ENCODE results near the gene ATP8A2. TPM values are rescaled to one million over a fixed set of nuclear protein-coding genes. Genes with fewer than 3 reads are reported as not detected.

The ATP8A2 gene
- total and polyA plus RNA-seq, 4 donors = 0.01 to 0.08 (median 0.05) TPM; not detected in 1

DNA sequence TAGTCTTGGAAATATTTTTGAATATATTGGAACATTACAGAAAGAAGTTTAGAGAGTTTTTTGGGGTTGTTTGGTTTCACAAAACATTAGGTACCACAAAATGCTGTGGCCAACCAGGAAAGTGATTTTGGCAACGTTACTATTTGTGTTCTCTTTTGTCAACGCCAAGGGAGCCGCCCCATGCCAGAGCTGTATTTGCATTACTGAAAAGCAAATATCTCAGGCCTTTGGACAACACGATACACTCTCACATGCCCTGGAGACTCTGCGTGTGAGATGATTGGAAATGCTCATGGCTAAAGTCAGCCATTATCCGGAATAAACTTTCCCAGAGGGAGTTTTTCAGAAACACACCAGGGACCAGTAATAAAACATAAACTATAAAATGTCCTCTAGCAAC, 355.5 kb downstream of the ATP8A2 start:
- Histone ChIP-seq H3K4me3 (ENCODE audit: low read depth in 1 of 3, low read length in 3 of 3) (no peak overlapping the region), H3K9me3 (ENCODE audit: control insufficient read depth in 4 of 4, low read length in 3 of 4) (no peaks in the 10 kb centered on the region), H3K27me3 (ENCODE audit: control insufficient read depth in 4 of 4, insufficient read depth in 4 of 4, low read length in 3 of 4) (peaks cover 0 to 5% (median 0%) of the 10 kb centered on the region in 4 donors), H3K36me3 (ENCODE audit: control insufficient read depth in 4 of 4, insufficient read depth in 3 of 4, low read depth in 1 of 4, low read length in 3 of 4) (no peaks in the 10 kb centered on the region), H3K4me1 (ENCODE audit: control insufficient read depth in 4 of 4, insufficient read depth in 4 of 4, low read length in 3 of 4) (peaks cover 0 to 2% (median 0%) of the 10 kb centered on the region in 4 donors), H3K9ac (ENCODE audit: low read depth in 1 of 2, low read length in 2 of 2) (no peak overlapping the region), H3K27ac (ENCODE audit: low read depth in 1 of 2, low read length in 2 of 2) (no peak overlapping the region)
- TF ChIP-seq, protein P1, sequence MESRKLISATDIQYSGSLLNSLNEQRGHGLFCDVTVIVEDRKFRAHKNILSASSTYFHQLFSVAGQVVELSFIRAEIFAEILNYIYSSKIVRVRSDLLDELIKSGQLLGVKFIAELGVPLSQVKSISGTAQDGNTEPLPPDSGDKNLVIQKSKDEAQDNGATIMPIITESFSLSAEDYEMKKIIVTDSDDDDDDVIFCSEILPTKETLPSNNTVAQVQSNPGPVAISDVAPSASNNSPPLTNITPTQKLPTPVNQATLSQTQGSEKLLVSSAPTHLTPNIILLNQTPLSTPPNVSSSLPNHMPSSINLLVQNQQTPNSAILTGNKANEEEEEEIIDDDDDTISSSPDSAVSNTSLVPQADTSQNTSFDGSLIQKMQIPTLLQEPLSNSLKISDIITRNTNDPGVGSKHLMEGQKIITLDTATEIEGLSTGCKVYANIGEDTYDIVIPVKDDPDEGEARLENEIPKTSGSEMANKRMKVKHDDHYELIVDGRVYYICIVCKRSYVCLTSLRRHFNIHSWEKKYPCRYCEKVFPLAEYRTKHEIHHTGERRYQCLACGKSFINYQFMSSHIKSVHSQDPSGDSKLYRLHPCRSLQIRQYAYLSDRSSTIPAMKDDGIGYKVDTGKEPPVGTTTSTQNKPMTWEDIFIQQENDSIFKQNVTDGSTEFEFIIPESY (IDR thresholded peaks at IDR 0.05) = no peak
- TF ChIP-seq JUND (IDR thresholded peaks at IDR 0.05) (peak in 1 of 2 donors; percentile 11), TAF1 (conservative IDR thresholded peaks at IDR 0.05) (no peak), FOXA2 (IDR thresholded peaks at IDR 0.05) (peak; percentile 75), RXRA (IDR thresholded peaks at IDR 0.05) (peak in 1 of 2 donors; percentile 45), HNF4A (conservative IDR thresholded peaks at IDR 0.05) (peak; percentile 15 to 58), HNF4G (IDR thresholded peaks at IDR 0.05) (no peak), FOXA1 (IDR thresholded peaks at IDR 0.05) (no peak), RAD21 (IDR thresholded peaks at IDR 0.05) (no peak), YY1 (IDR thresholded peaks at IDR 0.05) (peak; percentile 74), GABPA (IDR thresholded peaks at IDR 0.05 in 1 of 2, conservative IDR thresholded peaks at IDR 0.05 in 1 of 2) (no peak), NR2F2 (IDR thresholded peaks at IDR 0.05) (no peak), SP1 (IDR thresholded peaks at IDR 0.05) (no peak), EGR1 (IDR thresholded peaks at IDR 0.05; ENCODE audit: low read depth in 2 of 2) (no peak)
- TF ChIP-seq, protein P2, sequence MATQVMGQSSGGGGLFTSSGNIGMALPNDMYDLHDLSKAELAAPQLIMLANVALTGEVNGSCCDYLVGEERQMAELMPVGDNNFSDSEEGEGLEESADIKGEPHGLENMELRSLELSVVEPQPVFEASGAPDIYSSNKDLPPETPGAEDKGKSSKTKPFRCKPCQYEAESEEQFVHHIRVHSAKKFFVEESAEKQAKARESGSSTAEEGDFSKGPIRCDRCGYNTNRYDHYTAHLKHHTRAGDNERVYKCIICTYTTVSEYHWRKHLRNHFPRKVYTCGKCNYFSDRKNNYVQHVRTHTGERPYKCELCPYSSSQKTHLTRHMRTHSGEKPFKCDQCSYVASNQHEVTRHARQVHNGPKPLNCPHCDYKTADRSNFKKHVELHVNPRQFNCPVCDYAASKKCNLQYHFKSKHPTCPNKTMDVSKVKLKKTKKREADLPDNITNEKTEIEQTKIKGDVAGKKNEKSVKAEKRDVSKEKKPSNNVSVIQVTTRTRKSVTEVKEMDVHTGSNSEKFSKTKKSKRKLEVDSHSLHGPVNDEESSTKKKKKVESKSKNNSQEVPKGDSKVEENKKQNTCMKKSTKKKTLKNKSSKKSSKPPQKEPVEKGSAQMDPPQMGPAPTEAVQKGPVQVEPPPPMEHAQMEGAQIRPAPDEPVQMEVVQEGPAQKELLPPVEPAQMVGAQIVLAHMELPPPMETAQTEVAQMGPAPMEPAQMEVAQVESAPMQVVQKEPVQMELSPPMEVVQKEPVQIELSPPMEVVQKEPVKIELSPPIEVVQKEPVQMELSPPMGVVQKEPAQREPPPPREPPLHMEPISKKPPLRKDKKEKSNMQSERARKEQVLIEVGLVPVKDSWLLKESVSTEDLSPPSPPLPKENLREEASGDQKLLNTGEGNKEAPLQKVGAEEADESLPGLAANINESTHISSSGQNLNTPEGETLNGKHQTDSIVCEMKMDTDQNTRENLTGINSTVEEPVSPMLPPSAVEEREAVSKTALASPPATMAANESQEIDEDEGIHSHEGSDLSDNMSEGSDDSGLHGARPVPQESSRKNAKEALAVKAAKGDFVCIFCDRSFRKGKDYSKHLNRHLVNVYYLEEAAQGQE (IDR thresholded peaks at IDR 0.05) = no peak
- TF ChIP-seq, protein P3, sequence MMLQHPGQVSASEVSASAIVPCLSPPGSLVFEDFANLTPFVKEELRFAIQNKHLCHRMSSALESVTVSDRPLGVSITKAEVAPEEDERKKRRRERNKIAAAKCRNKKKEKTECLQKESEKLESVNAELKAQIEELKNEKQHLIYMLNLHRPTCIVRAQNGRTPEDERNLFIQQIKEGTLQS (IDR thresholded peaks at IDR 0.05) = no peak
- TF ChIP-seq, protein P4, sequence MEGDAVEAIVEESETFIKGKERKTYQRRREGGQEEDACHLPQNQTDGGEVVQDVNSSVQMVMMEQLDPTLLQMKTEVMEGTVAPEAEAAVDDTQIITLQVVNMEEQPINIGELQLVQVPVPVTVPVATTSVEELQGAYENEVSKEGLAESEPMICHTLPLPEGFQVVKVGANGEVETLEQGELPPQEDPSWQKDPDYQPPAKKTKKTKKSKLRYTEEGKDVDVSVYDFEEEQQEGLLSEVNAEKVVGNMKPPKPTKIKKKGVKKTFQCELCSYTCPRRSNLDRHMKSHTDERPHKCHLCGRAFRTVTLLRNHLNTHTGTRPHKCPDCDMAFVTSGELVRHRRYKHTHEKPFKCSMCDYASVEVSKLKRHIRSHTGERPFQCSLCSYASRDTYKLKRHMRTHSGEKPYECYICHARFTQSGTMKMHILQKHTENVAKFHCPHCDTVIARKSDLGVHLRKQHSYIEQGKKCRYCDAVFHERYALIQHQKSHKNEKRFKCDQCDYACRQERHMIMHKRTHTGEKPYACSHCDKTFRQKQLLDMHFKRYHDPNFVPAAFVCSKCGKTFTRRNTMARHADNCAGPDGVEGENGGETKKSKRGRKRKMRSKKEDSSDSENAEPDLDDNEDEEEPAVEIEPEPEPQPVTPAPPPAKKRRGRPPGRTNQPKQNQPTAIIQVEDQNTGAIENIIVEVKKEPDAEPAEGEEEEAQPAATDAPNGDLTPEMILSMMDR (IDR thresholded peaks at IDR 0.05; ENCODE audit: low read depth, low read length, missing input control) = no peak
- TF ChIP-seq, protein P5, sequence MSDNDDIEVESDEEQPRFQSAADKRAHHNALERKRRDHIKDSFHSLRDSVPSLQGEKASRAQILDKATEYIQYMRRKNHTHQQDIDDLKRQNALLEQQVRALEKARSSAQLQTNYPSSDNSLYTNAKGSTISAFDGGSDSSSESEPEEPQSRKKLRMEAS (IDR thresholded peaks at IDR 0.05) = peak; percentile 32
- 24% methylated on average over 6 of the region's 6 CpGs for WGBS
- no peak for DNase-seq (ENCODE audit: low spot score)

Data from liver (tissue), 9 donors.